LoVo (cell line): ENCODE data around the gene PTGR3.
"Not testable (repeated sequence)": the region's sequence is repeated elsewhere in the genome, so short reads cannot be mapped to it uniquely, and the experiment has no call there.

ENCODE experiments used
- DNase-seq: peaks from one replicate; pipeline ENCODE4 v3.0.0-alpha.2; 2016; ENCODE audit warnings: low spot score

PTGR3 gene

DNA sequence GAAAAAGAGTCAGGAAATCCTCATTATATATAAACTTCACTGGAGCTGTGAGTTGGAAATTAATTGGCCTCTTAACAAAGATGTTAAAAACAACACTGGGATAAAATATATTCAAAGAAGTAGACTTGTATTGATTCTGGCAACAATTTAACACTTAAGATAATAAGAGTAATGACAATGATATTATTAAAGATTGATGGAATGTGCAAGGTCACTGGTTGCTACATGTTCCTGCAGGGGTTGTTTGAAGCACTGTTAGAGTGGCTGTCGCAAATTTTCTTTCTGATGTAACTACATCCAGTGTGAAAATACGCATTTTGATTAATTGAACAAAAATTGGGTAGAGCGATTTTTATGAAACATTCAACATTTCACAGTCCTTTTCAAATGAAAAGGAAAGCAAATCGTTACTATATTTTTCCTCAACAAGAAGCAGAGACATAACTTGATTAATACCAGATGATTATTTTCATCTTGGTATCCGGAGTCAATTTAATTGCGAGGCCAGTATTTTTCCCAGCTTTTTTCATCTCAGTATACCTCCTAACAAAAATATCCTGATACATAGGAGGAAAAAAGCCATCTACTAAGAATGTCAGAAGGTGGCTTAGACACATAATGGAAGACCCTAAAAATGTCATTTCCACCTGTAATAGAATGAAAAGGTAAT lies 6.1 kb downstream of the PTGR3 start:
- no peak for DNase-seq

DNA sequence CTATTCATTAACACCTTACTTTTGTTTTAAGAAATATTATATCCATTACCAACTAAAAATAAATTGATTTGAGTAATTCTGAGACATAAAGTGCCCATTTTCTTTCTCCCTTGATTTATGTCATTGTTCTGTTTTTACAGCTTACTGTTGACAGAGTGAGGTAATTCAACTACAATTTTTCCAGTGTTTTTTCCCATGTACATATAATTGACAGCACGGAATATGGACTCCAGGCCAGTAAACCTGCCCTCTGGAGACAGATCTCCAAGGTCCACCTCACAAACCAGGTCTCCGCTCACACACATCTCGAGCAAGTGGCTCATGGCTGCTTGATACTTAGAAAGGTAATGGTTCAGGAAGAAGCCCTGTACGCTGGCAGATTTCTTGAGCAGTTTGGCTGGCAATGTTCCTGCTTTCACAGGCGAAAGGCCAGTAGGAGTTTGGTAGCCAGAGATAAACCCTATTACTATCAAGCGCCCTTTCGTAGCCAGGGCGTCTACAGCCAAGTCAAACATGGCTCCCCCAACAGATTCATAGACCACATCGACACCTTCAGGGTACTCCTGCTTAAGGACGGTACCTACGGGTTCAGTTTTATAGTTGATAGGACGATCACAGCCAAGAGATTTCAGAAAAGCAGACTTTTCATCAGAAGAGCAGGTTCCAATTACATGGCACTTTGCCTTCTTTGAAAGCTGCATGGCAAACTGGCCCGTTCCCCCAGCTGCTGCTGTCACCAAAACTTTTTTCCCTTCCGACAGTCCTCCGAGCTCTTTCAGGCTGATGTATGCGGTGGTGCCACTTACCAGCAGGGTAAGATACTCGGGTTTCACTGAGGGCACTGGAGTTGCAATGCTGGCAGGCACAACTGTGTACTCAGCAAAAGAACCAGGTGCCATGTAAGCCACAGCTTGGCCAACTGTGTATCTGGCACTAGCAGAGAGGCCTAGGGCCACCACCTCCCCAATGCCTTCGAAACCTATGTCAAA lies 7.4 kb downstream of the PTGR3 start:
- no peak for DNase-seq

DNA sequence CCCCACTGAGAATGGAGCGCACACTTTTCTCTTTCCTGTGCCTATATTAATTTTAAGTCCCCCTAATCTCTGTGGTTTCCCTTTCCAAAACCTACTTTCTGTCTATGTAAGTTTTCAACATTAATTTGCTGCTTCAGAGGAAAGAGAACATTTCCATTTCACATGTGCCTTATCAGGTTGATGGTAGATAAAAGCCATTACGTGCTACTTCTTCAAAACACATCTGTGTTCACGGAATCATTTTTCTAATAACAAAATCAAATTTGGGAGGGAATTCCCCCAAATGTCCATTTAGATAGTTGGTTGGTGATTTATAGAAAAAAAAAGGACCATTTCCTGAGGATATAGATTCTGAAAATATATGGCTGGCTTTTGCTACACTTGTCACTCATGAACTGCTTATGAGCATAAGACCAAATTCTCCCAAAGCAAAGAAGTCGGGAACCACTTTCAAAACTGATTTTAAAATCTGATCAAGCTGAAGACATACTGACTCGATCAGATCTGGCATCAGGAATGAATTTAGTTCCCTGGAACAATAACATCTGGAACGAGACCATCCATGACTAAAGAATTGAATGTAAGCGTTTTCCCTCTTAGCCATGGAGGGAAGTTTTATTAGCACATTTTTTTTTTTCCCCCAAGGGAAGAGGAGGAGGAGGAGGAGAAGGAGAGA lies 8.2 kb downstream of the PTGR3 start:
- DNase-seq = no peak

- no peak for DNase-seq
These were observed 8.9 kb downstream of the PTGR3 start for GRCh38 chr18:75200071-75200470.

DNA sequence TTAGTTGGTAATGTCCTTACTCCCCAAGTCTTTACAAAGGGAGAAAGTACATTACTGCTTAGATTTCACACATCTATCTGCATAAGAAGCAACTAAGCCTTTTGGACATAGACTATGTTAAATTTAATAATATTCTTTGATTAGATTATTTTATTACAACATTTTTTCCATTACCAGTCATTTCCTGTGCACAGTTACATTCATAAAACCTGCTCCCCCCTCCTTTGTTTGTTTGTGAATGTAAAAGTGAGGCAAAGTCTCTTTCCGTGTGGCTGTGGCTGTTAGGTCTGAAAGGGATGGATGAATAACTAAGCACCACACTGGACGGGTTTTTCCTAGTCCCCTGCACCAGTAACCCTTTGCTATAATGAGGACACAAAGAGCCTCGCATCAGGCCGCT lies 9.6 kb downstream of the PTGR3 start:
- DNase-seq = no peak

- no peak for DNase-seq
These were observed 10.9 kb downstream of the PTGR3 start for GRCh38 chr18:75198036-75198435.

DNA sequence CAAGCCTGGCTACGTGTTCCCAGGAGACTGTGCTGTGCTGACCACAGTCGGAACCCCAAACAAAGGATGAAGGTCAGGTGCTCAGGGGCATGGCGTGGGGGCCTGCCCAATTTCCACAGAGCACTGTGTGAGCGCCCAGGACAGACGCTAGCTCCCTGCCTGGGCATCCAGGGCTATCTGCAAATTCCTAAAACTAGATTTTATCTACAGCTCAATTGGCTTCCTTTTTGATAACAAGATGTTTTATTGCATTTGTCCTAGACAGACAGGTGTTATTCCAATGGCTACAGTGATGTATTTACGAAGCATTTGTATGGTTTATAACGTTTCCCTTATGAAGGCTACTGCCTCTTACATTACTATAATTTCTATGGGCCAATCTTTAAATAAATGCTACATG lies 16.0 kb downstream of the PTGR3 start:
- DNase-seq = no peak

GRCh38 chr18:75189696-75190095 lies 19.2 kb downstream of the PTGR3 start:
- DNase-seq = no peak

DNA sequence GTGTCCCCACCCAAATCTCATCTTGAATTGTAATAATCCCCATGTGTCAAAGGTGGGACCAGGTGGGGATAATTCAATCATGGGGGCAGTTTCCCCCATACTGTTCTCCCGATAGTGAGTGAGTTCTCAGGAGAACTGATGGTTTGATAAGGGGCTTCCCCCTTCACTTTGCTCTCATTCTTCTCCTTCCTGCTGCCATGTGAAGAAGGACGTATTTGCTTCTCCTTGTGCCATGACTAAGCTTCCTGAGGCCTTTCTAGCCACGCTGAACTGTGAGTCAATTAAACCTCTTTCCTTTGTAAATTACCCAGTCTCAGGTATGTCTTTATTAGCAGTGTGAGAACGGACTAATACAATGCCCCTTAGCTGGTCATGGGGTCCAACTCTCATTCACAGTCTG lies 21.2 kb downstream of the PTGR3 start:
- DNase-seq = not testable (repeated sequence)

GRCh38 chr18:75185460-75185859 lies 23.5 kb downstream of the PTGR3 start:
- no peak for DNase-seq

DNA sequence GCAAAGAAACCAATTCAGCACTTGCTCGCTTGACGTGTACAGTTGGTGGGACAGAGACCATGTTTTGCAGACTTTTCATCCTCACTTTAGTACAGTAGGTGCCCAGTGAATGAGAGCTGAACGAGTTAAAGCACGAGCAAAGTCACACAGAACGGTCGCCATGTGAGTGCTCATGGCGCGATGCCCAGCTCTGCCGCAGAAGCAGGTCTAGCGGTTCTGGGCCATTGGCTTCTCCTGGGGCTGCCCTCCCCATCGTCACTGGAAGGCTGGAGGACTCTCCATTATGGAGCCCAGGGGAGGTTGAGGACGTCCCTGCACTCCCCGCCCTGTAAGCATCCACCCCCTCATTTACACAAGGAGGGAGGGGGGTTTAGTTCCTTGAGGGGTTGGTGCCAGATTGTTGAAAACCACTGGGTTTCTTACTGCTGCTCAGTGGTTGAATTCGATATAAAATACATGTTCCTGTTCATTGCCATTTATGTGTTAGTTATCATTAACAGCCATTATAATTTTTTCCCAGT lies 24.9 kb downstream of the PTGR3 start:
- no peak for DNase-seq

DNA sequence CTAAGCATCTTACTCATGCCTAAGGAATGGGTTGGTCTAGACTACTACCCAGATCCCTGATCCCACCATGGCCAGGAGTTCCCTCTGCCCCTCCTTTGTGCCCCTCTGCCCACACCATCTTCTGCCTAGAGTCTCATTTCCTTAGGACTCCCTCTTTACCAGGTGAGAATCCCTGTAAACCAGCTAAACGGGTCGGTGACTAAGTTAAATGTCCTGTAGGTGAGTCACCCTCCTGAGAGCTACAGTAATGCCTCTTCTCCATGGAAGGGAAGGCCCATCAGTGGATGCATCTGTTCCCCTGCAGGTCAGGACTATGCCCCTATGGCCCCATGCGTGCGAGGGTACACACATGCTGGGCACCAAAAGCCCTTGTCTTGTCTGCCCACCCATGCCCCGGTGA lies 25.4 kb downstream of the PTGR3 start:
- peak; percentile 54 for DNase-seq

GRCh38 chr18:75179819-75180600 lies 28.9 kb downstream of the PTGR3 start:
- DNase-seq = no peak

GRCh38 chr18:75178376-75178775 lies 30.6 kb downstream of the PTGR3 start:
- no peak for DNase-seq

DNA sequence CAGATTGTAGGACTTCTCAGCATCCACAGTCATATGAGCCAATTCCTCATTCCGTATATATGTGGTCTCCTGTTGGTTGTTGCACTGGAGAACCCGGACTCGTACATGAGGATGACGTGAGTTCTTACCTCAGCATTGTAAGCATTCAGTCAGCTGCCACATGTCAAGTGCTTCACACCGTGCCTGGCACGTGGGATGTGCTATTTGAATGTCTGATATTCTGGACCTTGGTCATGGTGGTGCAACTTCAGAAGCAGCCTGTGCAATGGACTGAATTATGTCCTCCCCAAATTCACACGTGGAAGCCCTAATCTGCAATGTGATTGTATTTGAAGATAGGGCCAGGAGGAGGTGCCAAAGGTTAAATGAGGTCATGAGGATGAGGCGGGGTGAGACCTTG lies 32.1 kb downstream of the PTGR3 start:
- no peak for DNase-seq

GRCh38 chr18:75173738-75174137 lies 35.2 kb downstream of the PTGR3 start:
- DNase-seq = no peak

DNA sequence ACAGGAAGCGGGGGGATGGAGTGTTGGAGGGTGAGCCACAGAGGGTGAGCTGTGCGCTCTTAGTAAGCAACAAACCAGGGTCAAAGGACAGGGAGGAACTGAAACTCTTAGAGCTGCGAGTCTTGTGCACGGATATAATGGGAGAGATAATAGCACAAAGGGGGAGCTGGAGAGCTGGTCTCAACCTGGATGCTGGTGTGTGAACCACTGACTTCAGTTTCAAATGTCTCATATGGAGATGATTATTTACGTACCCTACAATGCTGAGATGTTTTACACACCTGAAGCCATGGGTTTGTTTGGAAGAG lies 35.9 kb downstream of the PTGR3 start:
- DNase-seq = no peak

DNA sequence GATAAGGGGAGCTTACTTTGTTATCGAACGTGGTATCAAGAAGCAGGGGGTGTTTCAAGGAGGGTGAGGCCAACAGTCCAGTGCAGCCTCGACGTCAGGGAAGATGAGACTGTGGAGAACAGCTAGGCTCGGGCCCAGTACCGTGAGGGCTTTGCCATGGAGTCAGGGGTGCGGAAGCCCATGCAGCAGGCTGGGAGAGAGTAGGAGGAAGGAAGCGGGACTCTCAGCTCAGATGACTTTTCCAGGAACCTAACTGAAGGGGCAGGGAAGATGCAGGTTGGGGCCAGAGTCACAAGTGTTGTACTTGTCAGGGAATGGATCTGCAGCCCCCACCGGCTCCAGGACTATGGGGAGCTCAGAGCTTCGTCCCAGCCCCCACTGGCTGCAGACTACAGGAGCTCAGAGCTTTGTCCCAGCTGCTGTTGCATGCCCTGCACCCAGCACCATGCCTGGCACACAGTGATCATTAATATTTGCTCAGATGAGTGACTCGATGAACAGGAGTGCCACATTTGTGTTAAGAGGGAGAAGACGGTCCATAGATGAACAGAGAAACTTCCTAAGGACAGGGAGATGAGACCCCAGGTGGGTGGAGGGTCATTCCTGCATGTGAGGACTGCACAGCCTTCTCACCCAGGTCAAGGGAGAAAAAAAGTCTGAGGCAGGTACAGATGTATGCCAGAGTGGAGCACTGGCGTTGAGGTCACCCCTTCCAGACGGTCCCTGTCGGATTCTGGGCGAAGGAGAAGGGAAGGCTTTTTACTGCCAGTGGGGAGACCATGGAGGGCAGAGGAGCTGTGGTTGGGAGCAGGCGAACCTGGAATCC lies 36.4 kb downstream of the PTGR3 start:
- DNase-seq = no peak

- DNase-seq = no peak
These were observed 38.0 kb downstream of the PTGR3 start for GRCh38 chr18:75170916-75171315.

- no peak for DNase-seq
These were observed 38.7 kb downstream of the PTGR3 start for GRCh38 chr18:75170022-75170789.
